AG04450 (cell line): Measurements from ENCODE around the gene STIM1. TPM values are rescaled to one million over a fixed set of nuclear protein-coding genes. Genes with fewer than 3 reads are reported as not detected.

ENCODE experiments used
- CTCF ChIA-PET: fragments of 300-600, 350-600 bp; formaldehyde crosslinking; extraction: SDS; loops from one replicate; lab custom pipeline; 2022; ENCODE audit warnings: antibody characterized with exemption, inconsistent platforms; lab: Charles Lee
- POLR2A ChIA-PET: fragments of 350-600 bp; formaldehyde crosslinking; extraction: SDS; loops from one replicate; lab custom pipeline; 2021; ENCODE audit warnings: antibody characterized with exemption, inconsistent platforms; lab: Yijun Ruan, JAX
- DNase-seq: peaks from one replicate; pipeline ENCODE4 v3.0.0-alpha.2; 2011; ENCODE audit warnings: low read depth, low spot score
- H3K27ac ChIP-seq: one replicate; pipeline ENCODE4 v1.5.1; 2012; ENCODE audit warnings: low read depth, low read length, control low read depth
- H3K27me3 ChIP-seq: one replicate; pipeline ENCODE4 v1.6.0; 2012; ENCODE audit warnings: low read length; ENCODE audit not compliant: control insufficient read depth, insufficient read depth
- H3K4me3 ChIP-seq: 2 replicates; pipeline ENCODE4 v1.5.1; 2011; ENCODE audit warnings: mild to moderate bottlenecking, low read depth, low read length, control low read depth
- H3K9me3 ChIP-seq: 2 replicates; pipeline ENCODE4 v1.5.1; 2012; ENCODE audit warnings: low read length; ENCODE audit not compliant: control insufficient read depth, insufficient read depth
- polyA plus RNA-seq: library from polyadenylated mRNA; depleted of rRNA; stranded (reverse); fragments of >200 nt; gene quantifications from 2 replicates; pipeline ENCODE4 v1.2.3, GENCODE V29; 2011
- TF ChIP-seq, protein P1 (sequence below): IDR thresholded peaks from 2 replicates; pipeline ENCODE4 v1.5.1; 2011; ENCODE audit warnings: low read depth, low read length, control low read depth, inconsistent platforms

Gene STIM1
- polyA plus RNA-seq, 1 experiment, result 23.4 TPM

DNA sequence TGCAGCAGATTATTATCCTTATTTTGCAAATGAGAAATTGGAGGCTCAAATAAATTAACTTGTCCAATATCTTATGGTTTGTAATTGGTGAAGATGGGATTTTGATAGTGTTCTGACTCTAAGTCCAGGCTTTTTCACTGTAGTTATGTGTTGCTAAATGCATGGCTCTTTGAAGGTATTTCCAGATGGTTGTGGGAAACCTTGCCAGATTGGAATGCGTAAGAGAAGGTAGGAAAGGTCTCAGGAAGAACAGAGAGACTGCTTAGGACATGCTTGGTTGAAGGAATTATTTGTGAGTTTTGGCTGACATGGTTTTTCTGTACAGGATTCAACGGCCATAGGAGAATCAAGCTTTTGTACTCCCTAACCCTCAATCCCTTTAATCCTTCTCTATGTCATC is 108.6 kb downstream of the STIM1 start:
- Histone ChIP-seq H3K27ac (no peak overlapping the region), H3K27me3 (no peaks in the 10 kb centered on the region), H3K9me3 (no peaks in the 10 kb centered on the region), H3K4me3 (no peak overlapping the region)
- no peak for DNase-seq
- POLR2A ChIA-PET, result no interaction called here
- TF ChIP-seq, protein P1, sequence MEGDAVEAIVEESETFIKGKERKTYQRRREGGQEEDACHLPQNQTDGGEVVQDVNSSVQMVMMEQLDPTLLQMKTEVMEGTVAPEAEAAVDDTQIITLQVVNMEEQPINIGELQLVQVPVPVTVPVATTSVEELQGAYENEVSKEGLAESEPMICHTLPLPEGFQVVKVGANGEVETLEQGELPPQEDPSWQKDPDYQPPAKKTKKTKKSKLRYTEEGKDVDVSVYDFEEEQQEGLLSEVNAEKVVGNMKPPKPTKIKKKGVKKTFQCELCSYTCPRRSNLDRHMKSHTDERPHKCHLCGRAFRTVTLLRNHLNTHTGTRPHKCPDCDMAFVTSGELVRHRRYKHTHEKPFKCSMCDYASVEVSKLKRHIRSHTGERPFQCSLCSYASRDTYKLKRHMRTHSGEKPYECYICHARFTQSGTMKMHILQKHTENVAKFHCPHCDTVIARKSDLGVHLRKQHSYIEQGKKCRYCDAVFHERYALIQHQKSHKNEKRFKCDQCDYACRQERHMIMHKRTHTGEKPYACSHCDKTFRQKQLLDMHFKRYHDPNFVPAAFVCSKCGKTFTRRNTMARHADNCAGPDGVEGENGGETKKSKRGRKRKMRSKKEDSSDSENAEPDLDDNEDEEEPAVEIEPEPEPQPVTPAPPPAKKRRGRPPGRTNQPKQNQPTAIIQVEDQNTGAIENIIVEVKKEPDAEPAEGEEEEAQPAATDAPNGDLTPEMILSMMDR, result no peak
- CTCF ChIA-PET, result no interaction called here

DNA sequence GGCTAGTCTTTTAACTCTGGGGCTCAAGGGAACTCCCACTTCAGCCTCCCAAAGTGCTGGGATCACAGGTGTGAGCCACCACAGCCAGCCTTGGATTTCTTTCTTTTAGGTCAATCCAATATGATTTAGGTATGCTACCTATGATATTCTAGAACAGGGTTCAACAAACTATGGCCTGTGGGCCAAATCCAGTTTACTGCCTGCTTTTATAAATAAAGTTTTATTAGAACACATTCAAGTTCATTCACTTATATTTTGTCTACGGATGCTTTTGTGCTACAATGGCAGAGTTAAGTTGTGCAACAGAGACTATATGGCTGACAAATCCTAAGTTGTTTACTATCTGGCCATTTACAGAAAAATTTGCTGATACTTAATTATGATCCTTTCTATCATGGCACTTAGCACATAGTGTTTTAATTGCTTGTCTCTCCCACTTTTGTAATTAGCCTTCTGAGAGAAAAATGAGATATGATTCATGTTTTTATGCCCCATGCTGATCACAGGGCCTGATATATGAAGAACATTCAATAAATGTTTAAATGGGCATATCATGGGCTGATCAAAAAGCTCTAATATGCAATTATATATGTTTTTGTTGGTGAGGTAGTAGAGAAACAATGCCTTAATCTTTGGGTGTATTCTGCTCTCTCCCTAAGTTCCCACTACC is 109.6 kb downstream of the STIM1 start:
- TF ChIP-seq, protein P1, result no peak

DNA sequence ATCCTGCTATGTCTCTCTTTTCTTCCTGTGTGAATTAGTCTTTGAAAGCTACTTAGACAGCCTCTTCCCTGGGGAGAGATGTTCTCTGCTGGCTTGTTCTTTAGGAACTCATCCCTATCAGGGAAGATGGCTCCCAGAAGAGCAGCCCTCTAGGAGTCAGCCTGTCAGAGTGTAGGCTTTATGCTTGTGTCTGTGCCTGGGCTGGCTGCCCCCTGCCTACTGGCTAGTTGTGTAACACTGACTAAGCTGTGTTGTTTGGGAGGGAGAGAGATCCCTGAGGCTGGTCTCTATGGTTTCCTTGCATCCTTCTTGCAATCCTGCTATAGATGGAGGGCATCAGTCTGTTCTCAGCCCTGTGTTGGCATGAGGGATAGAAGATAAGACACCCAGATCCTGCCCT is 112.2 kb downstream of the STIM1 start:
- TF ChIP-seq, protein P1, result no peak
- ChIA-PET POLR2A (no interaction called here), CTCF (interaction anchor here (1.5 to 3.6 kb wide), 3 partner anchors 105 to 118 kb away, joined by 6 to 14 read pairs (median 14); partner anchors contain the start of gene STIM1)
- H3K27me3 ChIP-seq, result no peaks in the 10 kb centered on the region
- no peak for DNase-seq
- H3K9me3 ChIP-seq, result no peaks in the 10 kb centered on the region
- H3K27ac ChIP-seq, result no peak overlapping the region
- no peak overlapping the region for H3K4me3 ChIP-seq

More for the DNA sequence above, 109.6 kb downstream of the STIM1 start:
- no peak overlapping the region for H3K27ac ChIP-seq
- no peak overlapping the region for H3K4me3 ChIP-seq
- no peaks in the 10 kb centered on the region for H3K9me3 ChIP-seq
- ChIA-PET POLR2A (no interaction called here), CTCF (no interaction called here)
- DNase-seq, result no peak
- no peaks in the 10 kb centered on the region for H3K27me3 ChIP-seq

DNA sequence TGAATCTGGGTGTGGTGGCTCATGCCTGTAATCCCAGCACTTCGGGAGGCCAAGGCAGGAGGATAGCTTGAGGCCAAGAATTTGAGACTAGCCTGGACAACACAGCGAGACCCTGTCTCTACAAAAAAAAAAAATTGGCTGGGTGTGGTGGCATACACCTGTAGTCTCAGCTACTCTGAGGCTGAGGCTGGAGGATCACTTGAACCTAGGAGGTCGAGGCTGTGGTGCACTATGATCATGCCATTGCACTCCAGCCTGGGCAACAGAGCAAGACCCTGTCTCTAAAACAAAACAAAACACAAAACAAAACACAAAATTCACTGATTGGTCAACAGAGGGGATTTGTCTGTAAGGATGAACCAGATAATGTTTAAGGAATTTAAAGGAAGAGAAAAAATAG is 113.7 kb downstream of the STIM1 start:
- DNase-seq, result no peak
- Histone ChIP-seq H3K4me3 (no peak overlapping the region), H3K27ac (no peak overlapping the region), H3K27me3 (no peaks in the 10 kb centered on the region), H3K9me3 (no peaks in the 10 kb centered on the region)
- CTCF ChIA-PET, result interaction anchor here (0.6 to 3.6 kb wide), 4 partner anchors 8 to 119 kb away, joined by 3 to 14 read pairs (median 8); partner anchors contain the start of gene STIM1
- TF ChIP-seq, protein P1, result no peak
- POLR2A ChIA-PET, result no interaction called here

DNA sequence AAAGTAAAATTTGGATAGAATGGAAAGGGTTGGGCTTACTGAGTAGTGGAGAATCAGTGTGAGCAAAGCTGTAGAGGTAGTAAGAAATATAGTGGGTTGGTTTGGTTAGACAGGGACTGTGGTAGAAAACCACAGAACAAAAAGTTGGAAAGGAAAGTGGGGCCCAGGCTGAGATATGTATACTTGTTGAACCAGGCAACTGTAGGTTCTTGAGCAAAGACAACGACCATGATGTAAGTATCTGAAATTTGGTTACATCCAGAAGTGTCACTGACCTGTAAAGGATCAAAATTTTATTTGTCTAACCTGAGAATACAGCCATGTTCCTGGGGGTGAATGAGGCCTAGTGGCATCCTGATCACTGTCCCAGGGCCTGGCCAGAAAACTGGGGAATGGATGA is 114.1 kb downstream of the STIM1 start:
- TF ChIP-seq, protein P1, result no peak
- ChIA-PET POLR2A (no interaction called here), CTCF (interaction anchor here (0.6 to 3.6 kb wide), 2 partner anchors 115 to 119 kb away, joined by 12 to 14 read pairs; partner anchors contain the start of gene STIM1)
- no peak for DNase-seq
- H3K27me3 ChIP-seq, result no peaks in the 10 kb centered on the region
- no peaks in the 10 kb centered on the region for H3K9me3 ChIP-seq
- H3K27ac ChIP-seq, result no peak overlapping the region
- no peak overlapping the region for H3K4me3 ChIP-seq
